ENCODE measurements around the gene FCHO1. TPM values are rescaled to one million over a fixed set of nuclear protein-coding genes. Genes with fewer than 3 reads are reported as not detected.

The FCHO1 gene, protein sequence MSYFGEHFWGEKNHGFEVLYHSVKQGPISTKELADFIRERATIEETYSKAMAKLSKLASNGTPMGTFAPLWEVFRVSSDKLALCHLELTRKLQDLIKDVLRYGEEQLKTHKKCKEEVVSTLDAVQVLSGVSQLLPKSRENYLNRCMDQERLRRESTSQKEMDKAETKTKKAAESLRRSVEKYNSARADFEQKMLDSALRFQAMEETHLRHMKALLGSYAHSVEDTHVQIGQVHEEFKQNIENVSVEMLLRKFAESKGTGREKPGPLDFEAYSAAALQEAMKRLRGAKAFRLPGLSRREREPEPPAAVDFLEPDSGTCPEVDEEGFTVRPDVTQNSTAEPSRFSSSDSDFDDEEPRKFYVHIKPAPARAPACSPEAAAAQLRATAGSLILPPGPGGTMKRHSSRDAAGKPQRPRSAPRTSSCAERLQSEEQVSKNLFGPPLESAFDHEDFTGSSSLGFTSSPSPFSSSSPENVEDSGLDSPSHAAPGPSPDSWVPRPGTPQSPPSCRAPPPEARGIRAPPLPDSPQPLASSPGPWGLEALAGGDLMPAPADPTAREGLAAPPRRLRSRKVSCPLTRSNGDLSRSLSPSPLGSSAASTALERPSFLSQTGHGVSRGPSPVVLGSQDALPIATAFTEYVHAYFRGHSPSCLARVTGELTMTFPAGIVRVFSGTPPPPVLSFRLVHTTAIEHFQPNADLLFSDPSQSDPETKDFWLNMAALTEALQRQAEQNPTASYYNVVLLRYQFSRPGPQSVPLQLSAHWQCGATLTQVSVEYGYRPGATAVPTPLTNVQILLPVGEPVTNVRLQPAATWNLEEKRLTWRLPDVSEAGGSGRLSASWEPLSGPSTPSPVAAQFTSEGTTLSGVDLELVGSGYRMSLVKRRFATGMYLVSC
- polyA plus RNA-seq (0.14 to 0.22 TPM (median 0.21 TPM) in 3 replicates), polyA minus RNA-seq (0.26 to 5.0 TPM (median 0.66 TPM) in 3 replicates)
- polyA plus RNA-seq (2011; ENCODE audit: low read depth), result 2.6 TPM
- polyA plus RNA-seq (2011; cell fraction: cytosol; rRNA removed), result 0.36 and 0.81 TPM in 2 replicates
- 0.42 and 0.69 TPM in 2 replicates for polyA plus RNA-seq (2011; cell fraction: nucleus; rRNA removed)
- 3.3 and 4.1 TPM in 2 replicates for polyA plus RNA-seq (2012; ENCODE audit: low replicate concordance)
- polyA minus RNA-seq (2011; cell fraction: cytosol; rRNA and poly(A)+ RNA removed), result 4.6 TPM
- polyA minus RNA-seq (2011; cell fraction: nucleus; rRNA and poly(A)+ RNA removed), result not detected in 2 replicates

- Histone ChIP-seq H3K4me2 (ENCODE audit: control insufficient read depth, extremely low read depth, insufficient read depth, low read depth, low read length) (no peak within 1 kb of the TSS), H3K27ac (ENCODE audit: control insufficient read depth, insufficient read depth, low read length) (no peak within 1 kb of the TSS), H2AFZ (ENCODE audit: control insufficient read depth, low read length) (no peak within 1 kb of the TSS), H3K27me3 (ENCODE audit: control insufficient read depth, extremely low read depth, insufficient read depth, low read length) (peaks cover 14% of the 10 kb centered on the region), H3K79me2 (ENCODE audit: control insufficient read depth, insufficient read depth, low read length) (no peaks in the 10 kb centered on the region), H3K4me1 (ENCODE audit: control insufficient read depth, extremely low read depth, insufficient read depth, low read length) (peaks cover 9% of the 10 kb centered on the region), H3K9me1 (ENCODE audit: control insufficient read depth, extremely low read depth, insufficient read depth, low read length) (no peaks in the 10 kb centered on the region), H3K9ac (ENCODE audit: control insufficient read depth, extremely low read depth, insufficient read depth, low read length) (no peak within 1 kb of the TSS), H4K20me1 (ENCODE audit: control insufficient read depth, extremely low read depth, insufficient read depth, low read length) (no peaks in the 10 kb centered on the region), H3K9me3 (ENCODE audit: control insufficient read depth, low read depth, low read length) (no peaks in the 10 kb centered on the region), H3K4me3 (ENCODE audit: control insufficient read depth in 2 of 3, extremely low read depth in 1 of 3, insufficient read depth in 2 of 3, low read depth in 1 of 3, low read length in 3 of 3) (no peak within 1 kb of the TSS), H3K36me3 (ENCODE audit: control insufficient read depth in 2 of 2, extremely low read depth in 1 of 2, insufficient read depth in 2 of 2, low read length in 2 of 2) (no peaks in the 10 kb centered on the region)
- dilution Hi-C loops (cut with MboI; ENCODE audit: extremely low pct_ligation_motif_present, low sequenced_read_pairs), result no loop called here
- DNase-seq (ENCODE audit: low read depth, low spot score), result no peak
- no peak for TF ChIP-seq EZH2 (IDR thresholded peaks at IDR 0.05; ENCODE audit: low read length)
- TF ChIP-seq, protein P1, sequence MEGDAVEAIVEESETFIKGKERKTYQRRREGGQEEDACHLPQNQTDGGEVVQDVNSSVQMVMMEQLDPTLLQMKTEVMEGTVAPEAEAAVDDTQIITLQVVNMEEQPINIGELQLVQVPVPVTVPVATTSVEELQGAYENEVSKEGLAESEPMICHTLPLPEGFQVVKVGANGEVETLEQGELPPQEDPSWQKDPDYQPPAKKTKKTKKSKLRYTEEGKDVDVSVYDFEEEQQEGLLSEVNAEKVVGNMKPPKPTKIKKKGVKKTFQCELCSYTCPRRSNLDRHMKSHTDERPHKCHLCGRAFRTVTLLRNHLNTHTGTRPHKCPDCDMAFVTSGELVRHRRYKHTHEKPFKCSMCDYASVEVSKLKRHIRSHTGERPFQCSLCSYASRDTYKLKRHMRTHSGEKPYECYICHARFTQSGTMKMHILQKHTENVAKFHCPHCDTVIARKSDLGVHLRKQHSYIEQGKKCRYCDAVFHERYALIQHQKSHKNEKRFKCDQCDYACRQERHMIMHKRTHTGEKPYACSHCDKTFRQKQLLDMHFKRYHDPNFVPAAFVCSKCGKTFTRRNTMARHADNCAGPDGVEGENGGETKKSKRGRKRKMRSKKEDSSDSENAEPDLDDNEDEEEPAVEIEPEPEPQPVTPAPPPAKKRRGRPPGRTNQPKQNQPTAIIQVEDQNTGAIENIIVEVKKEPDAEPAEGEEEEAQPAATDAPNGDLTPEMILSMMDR (optimal IDR thresholded peaks at IDR 0.05 in 1 of 3, IDR thresholded peaks at IDR 0.05 in 1 of 3, conservative IDR thresholded peaks at IDR 0.05 in 1 of 3; ENCODE audit: extremely low read depth in 1 of 3, insufficient read depth in 2 of 3, low read length in 3 of 3), result no peak
- FAIRE-seq, result no peak
These were observed at the start of gene FCHO1 for GRCh38 chr19:17751103-17751911. Gene FCHO1, plus strand, starts transcription at chr19:17751477. Its CDS starts 3,688 bp downstream, at chr19:17755165.

DNA sequence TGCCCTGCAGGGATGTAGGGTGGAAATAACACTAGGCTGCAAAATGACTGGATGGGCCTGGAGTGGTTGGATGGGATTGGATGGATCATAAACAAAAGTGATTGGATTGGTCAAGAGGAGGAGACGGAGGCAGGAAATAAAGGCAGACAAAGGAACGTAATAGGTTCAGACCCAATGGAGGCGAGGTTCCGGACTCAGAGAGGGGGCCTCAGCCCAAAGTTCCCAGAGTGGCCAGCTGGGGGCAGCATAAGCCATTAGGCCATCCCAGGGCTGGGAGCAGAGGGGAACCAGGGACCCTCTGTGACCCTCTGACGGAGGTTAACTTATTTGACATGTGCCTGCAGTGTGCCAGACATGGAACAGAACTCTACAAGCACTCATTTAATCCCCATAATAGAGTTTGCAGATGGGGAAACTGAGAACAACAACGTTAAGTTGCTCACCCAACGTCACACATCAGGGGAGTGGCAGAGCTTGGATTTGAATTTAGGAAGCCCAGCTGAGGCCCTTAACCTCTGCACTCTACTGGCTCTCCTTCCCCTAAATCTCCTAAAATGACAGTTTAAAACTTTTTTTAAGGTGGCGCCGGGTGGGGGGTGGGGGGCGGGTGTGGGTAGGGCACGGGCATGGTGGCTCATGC is 47.3 kb upstream of the FCHO1 start:
- Histone ChIP-seq H3K9me3 (ENCODE audit: control insufficient read depth, low read depth, low read length) (no peaks in the 10 kb centered on the region), H4K20me1 (ENCODE audit: control insufficient read depth, extremely low read depth, insufficient read depth, low read length) (no peaks in the 10 kb centered on the region), H2AFZ (ENCODE audit: control insufficient read depth, low read length) (no peak overlapping the region), H3K79me2 (ENCODE audit: control insufficient read depth, insufficient read depth, low read length) (no peaks in the 10 kb centered on the region), H3K4me1 (ENCODE audit: control insufficient read depth, extremely low read depth, insufficient read depth, low read length) (no peaks in the 10 kb centered on the region), H3K4me2 (ENCODE audit: control insufficient read depth, extremely low read depth, insufficient read depth, low read depth, low read length) (no peak overlapping the region), H3K9me1 (ENCODE audit: control insufficient read depth, extremely low read depth, insufficient read depth, low read length) (no peaks in the 10 kb centered on the region), H3K4me3 (ENCODE audit: control insufficient read depth in 2 of 3, extremely low read depth in 1 of 3, insufficient read depth in 2 of 3, low read depth in 1 of 3, low read length in 3 of 3) (no peak overlapping the region), H3K27ac (ENCODE audit: control insufficient read depth, insufficient read depth, low read length) (no peak overlapping the region), H3K36me3 (ENCODE audit: control insufficient read depth in 2 of 2, extremely low read depth in 1 of 2, insufficient read depth in 2 of 2, low read length in 2 of 2) (no peaks in the 10 kb centered on the region), H3K9ac (ENCODE audit: control insufficient read depth, extremely low read depth, insufficient read depth, low read length) (no peak overlapping the region), H3K27me3 (ENCODE audit: control insufficient read depth, extremely low read depth, insufficient read depth, low read length) (no peaks in the 10 kb centered on the region)
- TF ChIP-seq, protein P1 (optimal IDR thresholded peaks at IDR 0.05 in 1 of 3, IDR thresholded peaks at IDR 0.05 in 1 of 3, conservative IDR thresholded peaks at IDR 0.05 in 1 of 3; ENCODE audit: extremely low read depth in 1 of 3, insufficient read depth in 2 of 3, low read length in 3 of 3), result peak; percentile 69 to 90 (median 71)
- TF ChIP-seq EZH2 (IDR thresholded peaks at IDR 0.05; ENCODE audit: low read length), result no peak
- FAIRE-seq (no peak), DNase-seq (ENCODE audit: low read depth, low spot score) (no peak)
- dilution Hi-C loops (cut with MboI; ENCODE audit: extremely low pct_ligation_motif_present, low sequenced_read_pairs), result no loop called here

Measured in keratinocyte (primary cell).